Loucy (cell line): ENCODE results near the gene MAMLD1.

Experiments used
- H2AFZ ChIP-seq: fragments of 200-600 bp; sonication (generic); 2 replicates; pipeline ENCODE4 v1.6.0; 2016; ENCODE audit warnings: antibody characterized with exemption, mild to moderate bottlenecking, low read length, moderate library complexity
- H3F3A ChIP-seq: fragments of 200-600 bp; 2 replicates; pipeline ENCODE4 v1.6.0; 2016; ENCODE audit warnings: antibody characterized with exemption, low read depth, mild to moderate bottlenecking
- H3K27me3 ChIP-seq: fragments of 200-600 bp; sonication (generic); 2 replicates; pipeline ENCODE4 v1.6.1; 2014; ENCODE audit warnings: low read length, mild to moderate bottlenecking; ENCODE audit not compliant: insufficient read depth, poor library complexity, severe bottlenecking
- H3K36me3 ChIP-seq: fragments of 200-600 bp; sonication (generic); 2 replicates; pipeline ENCODE4 v1.6.1; 2016; ENCODE audit warnings: low read length; ENCODE audit not compliant: insufficient read depth
- H3K4me1 ChIP-seq: fragments of 200-600 bp; sonication (generic); 2 replicates; pipeline ENCODE4 v1.5.1; 2014; ENCODE audit warnings: low read length, mild to moderate bottlenecking; ENCODE audit not compliant: insufficient read depth, poor library complexity, severe bottlenecking
- H3K4me2 ChIP-seq: fragments of 200-600 bp; sonication (generic); 2 replicates; pipeline ENCODE4 v1.6.0; 2014; ENCODE audit warnings: antibody characterized with exemption, low read length, low read depth, mild to moderate bottlenecking; ENCODE audit not compliant: poor library complexity, severe bottlenecking
- H3K4me3 ChIP-seq: fragments of 200-600 bp; sonication (generic); 2 replicates; pipeline ENCODE4 v1.5.1; 2014; ENCODE audit warnings: low read length, mild to moderate bottlenecking, mixed read lengths; ENCODE audit not compliant: poor library complexity, severe bottlenecking
- H3K79me2 ChIP-seq: fragments of 200-600 bp; sonication (generic); 2 replicates; pipeline ENCODE4 v1.6.1; 2014; ENCODE audit warnings: low read length; ENCODE audit not compliant: insufficient read depth
- H3K9ac ChIP-seq: fragments of 200-600 bp; sonication (generic); 2 replicates; pipeline ENCODE4 v1.6.0; 2014; ENCODE audit warnings: mild to moderate bottlenecking, low read depth, low read length, moderate library complexity; ENCODE audit not compliant: poor library complexity, severe bottlenecking
- H3K9me2 ChIP-seq: fragments of 200-600 bp; sonication (generic); replicated peaks from 2 replicates; pipeline ENCODE4 v1.6.1; 2016; ENCODE audit warnings: low read depth, low read length, mixed read lengths
- H3K9me3 ChIP-seq: fragments of 200-600 bp; sonication (generic); 2 replicates; pipeline ENCODE4 v1.6.1; 2014; ENCODE audit warnings: mild to moderate bottlenecking, antibody characterized with exemption, low read length, low read depth; ENCODE audit not compliant: insufficient read depth
- H4K20me1 ChIP-seq: fragments of 200-600 bp; sonication (generic); 2 replicates; pipeline ENCODE4 v1.6.0; 2014; ENCODE audit warnings: antibody characterized with exemption, low read length, mild to moderate bottlenecking; ENCODE audit not compliant: insufficient read depth, poor library complexity, severe bottlenecking
- EZH2phosphoT487 ChIP-seq: fragments of 200-600 bp; IDR thresholded peaks from 2 replicates; pipeline ENCODE4 v1.6.1; 2018; ENCODE audit warnings: antibody characterized with exemption, mild to moderate bottlenecking, moderate library complexity, borderline replicate concordance
- TF ChIP-seq, protein P1 (sequence below): fragments of 200-600 bp; sonication (generic); conservative IDR thresholded peaks from 2 replicates; pipeline ENCODE4 v1.5.1; 2014; ENCODE audit warnings: mild to moderate bottlenecking, antibody characterized with exemption, low read length

MAMLD1 gene

DNA sequence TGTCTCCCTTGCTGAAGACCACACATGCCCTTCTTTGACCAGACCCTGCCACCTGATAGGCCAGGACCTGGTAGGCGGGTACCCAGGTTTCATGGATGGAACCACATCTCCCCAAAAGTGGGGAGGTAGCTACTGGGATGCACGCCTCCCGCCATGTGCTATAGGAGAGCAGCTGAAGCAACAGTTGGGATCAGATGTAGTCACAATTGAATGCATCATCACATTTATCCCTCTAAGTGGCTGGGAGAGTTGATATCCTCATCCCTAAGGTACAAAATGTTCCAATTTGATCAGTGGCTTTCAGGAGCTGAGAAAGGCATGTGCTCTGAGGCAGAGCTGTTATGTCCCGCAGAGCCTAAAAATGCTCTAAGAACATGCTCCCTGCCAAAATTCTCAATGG lies 151.3 kb downstream of the MAMLD1 start:
- Histone ChIP-seq H3K9me2 (no peaks in the 10 kb centered on the region), H3K4me2 (no peak overlapping the region)
- TF ChIP-seq, protein P1, sequence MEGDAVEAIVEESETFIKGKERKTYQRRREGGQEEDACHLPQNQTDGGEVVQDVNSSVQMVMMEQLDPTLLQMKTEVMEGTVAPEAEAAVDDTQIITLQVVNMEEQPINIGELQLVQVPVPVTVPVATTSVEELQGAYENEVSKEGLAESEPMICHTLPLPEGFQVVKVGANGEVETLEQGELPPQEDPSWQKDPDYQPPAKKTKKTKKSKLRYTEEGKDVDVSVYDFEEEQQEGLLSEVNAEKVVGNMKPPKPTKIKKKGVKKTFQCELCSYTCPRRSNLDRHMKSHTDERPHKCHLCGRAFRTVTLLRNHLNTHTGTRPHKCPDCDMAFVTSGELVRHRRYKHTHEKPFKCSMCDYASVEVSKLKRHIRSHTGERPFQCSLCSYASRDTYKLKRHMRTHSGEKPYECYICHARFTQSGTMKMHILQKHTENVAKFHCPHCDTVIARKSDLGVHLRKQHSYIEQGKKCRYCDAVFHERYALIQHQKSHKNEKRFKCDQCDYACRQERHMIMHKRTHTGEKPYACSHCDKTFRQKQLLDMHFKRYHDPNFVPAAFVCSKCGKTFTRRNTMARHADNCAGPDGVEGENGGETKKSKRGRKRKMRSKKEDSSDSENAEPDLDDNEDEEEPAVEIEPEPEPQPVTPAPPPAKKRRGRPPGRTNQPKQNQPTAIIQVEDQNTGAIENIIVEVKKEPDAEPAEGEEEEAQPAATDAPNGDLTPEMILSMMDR = no peak
- no peak for TF ChIP-seq EZH2phosphoT487

DNA sequence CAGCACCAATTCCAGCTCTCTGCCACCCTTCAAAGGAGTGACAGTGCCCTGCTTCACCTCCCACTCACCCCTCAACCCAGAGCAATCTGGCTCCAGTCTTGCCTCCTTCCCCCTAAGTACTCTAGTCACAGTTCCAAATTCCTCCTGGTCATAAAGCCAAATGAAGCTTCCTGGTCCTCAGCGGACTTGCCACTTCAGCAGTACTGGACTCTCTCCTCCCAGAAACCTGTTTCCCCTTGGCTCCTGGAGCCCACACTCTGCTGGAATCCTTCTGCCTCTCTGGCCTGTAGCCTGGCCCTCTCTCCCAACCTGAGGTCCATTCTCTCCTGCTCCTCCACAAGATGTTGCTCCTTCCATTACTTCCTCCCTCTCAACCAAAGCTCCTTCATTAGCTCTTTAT lies 152.7 kb downstream of the MAMLD1 start:
- Histone ChIP-seq H3K9me3 (no peaks in the 10 kb centered on the region), H3K4me1 (no peaks in the 10 kb centered on the region), H4K20me1 (no peaks in the 10 kb centered on the region), H3K9me2 (no peaks in the 10 kb centered on the region), H3K9ac (no peak overlapping the region), H3K27me3 (no peaks in the 10 kb centered on the region), H2AFZ (no peak overlapping the region), H3K79me2 (no peaks in the 10 kb centered on the region), H3K36me3 (no peaks in the 10 kb centered on the region), H3F3A (no peaks in the 10 kb centered on the region), H3K4me3 (no peak overlapping the region), H3K4me2 (no peak overlapping the region)
- TF ChIP-seq, protein P1 = no peak
- TF ChIP-seq EZH2phosphoT487 = no peak

More for the DNA sequence above, 151.3 kb downstream of the MAMLD1 start:
- H3K36me3 ChIP-seq = no peaks in the 10 kb centered on the region
- H4K20me1 ChIP-seq = no peaks in the 10 kb centered on the region
- no peaks in the 10 kb centered on the region for H3K79me2 ChIP-seq
- no peaks in the 10 kb centered on the region for H3K27me3 ChIP-seq
- H3K4me3 ChIP-seq = no peak overlapping the region
- H3K9ac ChIP-seq = no peak overlapping the region
- H3K9me3 ChIP-seq = no peaks in the 10 kb centered on the region
- no peak overlapping the region for H2AFZ ChIP-seq
- no peaks in the 10 kb centered on the region for H3K4me1 ChIP-seq
- H3F3A ChIP-seq = no peaks in the 10 kb centered on the region

DNA sequence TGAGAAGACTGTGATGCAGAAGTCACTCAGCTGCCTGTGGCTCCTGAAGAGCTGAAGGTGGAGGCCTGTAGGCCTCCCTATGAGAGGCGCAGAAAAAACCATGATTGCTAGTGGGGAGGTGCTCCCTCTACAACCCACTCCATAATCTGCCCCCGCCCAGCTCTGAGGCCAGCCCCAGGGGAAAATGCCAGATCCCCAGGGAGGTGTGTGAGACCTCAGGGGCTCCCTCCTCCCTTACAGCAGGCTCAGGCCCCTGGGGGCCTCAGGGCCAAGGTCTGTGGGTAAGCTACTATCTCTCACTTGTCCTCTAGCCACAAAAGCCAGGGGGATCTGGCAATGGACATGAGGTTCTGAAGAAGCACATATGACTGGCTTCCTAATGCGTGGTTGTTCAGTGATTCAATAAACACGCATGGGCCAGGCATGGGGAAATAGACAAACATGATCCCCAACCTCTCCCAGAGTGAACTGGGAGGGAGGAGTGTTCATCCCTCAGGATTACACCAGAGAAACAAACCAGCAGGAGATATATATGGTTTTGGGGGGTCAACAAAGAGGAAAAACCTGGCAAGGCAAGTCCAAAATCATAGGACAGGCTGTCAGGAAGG lies 154.3 kb downstream of the MAMLD1 start:
- H3K4me2 ChIP-seq = no peak overlapping the region
- TF ChIP-seq EZH2phosphoT487 = no peak
- TF ChIP-seq, protein P1 = no peak
- no peaks in the 10 kb centered on the region for H3K9me3 ChIP-seq
- no peaks in the 10 kb centered on the region for H3K27me3 ChIP-seq
- H3K4me3 ChIP-seq = no peak overlapping the region
- H3K4me1 ChIP-seq = no peaks in the 10 kb centered on the region
- no peaks in the 10 kb centered on the region for H3K79me2 ChIP-seq
- H3K36me3 ChIP-seq = no peaks in the 10 kb centered on the region
- H3K9ac ChIP-seq = no peak overlapping the region
- H4K20me1 ChIP-seq = no peaks in the 10 kb centered on the region
- H3K9me2 ChIP-seq = no peaks in the 10 kb centered on the region
- H3F3A ChIP-seq = no peaks in the 10 kb centered on the region
- no peak overlapping the region for H2AFZ ChIP-seq
